Iris pigment epithelial cell (primary cell): ENCODE measurements around the gene DNAJC25.

Source experiments
- DNase-seq: peaks from one replicate; pipeline ENCODE4 v3.0.0-alpha.2; 2011; ENCODE audit warnings: low read depth

DNAJC25 gene

GRCh38 chr9:111627260-111627963 is 3.7 kb upstream of the DNAJC25 start:
- no peak for DNase-seq

GRCh38 chr9:111628411-111628810 is 2.7 kb upstream of the DNAJC25 start:
- no peak for DNase-seq

GRCh38 chr9:111630182-111630963 is 761 bp upstream of the DNAJC25 start:
- no peak for DNase-seq

- no peak for DNase-seq
Measured at GRCh38 chr9:111630964-111631213, 245 bp upstream of the DNAJC25 start.

- DNase-seq: peak; percentile 16
Measured at GRCh38 chr9:111632060-111632459, 926 bp downstream of the DNAJC25 start.

DNA sequence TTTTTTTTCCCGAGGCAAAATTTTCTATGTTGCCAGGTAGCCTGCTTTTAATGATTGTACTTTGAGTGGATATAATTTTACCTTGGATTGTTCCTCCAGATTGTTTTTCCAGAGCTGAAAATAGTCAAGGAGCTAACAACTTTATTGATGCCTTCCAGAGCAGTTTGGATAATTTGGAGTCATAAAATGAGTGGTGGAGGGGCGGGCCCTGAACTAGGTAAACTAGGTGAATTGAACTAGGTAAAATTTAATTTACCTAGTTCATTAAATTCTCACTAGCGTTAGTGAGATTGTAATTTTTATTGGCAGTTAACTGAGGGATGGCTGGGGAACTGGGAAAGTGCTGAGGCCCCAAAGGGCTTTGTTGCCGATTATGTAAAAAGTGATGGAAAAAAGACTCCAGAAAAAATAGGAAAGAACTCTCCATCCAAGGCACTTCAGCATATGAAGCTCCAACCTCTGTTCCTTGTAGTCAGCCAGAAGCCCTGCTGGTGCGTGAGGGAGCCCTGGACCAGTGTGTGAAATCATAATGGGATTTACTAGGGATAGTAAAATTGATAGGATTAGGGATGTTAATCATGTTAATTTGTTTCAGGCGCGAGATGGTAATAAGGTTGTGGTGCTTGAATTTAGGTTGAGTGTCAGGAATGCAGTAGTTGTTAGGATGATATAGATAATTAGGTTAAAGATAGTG is 1.7 kb downstream of the DNAJC25 start:
- no peak for DNase-seq

DNA sequence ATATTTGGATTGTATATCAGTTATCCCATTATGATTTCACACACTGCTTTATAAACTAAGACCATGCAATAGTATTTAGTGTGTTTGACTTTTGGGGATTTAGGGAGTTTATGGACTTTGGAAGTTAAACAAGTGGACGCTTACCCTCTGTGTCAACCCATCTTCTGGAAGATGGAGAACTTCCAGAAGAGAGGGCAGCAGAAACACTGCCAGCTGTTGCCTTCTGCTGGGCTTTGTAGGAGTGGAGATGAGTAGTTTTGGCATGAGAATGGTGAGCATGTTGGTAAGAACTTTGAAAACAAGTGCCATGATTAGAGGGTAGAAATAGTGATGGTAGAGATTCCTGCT is 2.2 kb downstream of the DNAJC25 start:
- no peak for DNase-seq

GRCh38 chr9:111634860-111635259 is 3.7 kb downstream of the DNAJC25 start:
- DNase-seq: no peak

- no peak for DNase-seq
Measured at GRCh38 chr9:111637421-111637950, 6.4 kb downstream of the DNAJC25 start.

- no peak for DNase-seq
Measured at GRCh38 chr9:111644195-111644772, 13.2 kb downstream of the DNAJC25 start.

- DNase-seq: peak; percentile 23
Measured at GRCh38 chr9:111645806-111646205, 14.7 kb downstream of the DNAJC25 start.

- no peak for DNase-seq
Measured at GRCh38 chr9:111646417-111646816, 15.3 kb downstream of the DNAJC25 start.

- DNase-seq: peak; percentile 55
Measured at GRCh38 chr9:111648066-111648465, 16.9 kb downstream of the DNAJC25 start.

GRCh38 chr9:111649016-111649415 is 17.9 kb downstream of the DNAJC25 start:
- DNase-seq: no peak

- no peak for DNase-seq
Measured at GRCh38 chr9:111657051-111657450, 25.9 kb downstream of the DNAJC25 start.

DNA sequence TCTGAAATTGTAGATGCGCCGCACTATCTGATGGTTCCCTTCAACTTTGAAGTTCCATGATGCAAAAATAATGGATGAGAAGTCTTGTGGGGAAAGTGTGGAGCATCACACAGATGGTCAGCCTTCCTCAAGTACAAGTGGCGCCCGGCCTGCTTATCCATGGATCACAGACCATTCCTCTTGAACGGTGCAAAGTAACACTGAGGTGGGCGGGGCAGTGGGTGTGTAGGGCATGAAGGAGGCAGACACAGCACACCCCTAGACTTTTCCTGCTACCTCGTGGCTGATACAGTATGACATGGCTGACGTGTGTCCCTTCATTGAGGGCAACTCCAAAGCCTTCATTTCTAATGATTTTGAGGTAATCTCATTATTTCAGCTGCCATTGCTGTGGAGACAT is 27.8 kb downstream of the DNAJC25 start:
- DNase-seq: no peak

DNA sequence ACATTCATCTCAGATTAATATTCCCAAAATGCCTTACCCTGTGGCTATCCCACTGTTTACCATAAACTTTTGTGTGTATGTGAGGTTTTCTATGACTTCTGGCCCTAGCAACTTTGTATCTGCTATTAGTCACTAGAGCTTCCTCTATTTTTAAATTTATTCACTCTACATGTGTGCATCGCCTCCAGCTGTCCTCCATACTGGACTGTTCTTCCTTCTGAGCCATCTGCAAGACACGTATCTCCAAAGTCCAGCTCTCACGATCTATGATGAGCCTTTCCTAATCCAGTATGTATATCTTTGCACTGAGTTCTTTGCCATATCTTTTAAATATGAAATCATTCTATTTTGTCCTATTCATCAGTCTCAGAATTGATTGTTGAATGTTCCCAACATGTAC is 28.6 kb downstream of the DNAJC25 start:
- DNase-seq: no peak

- peak; percentile 67 for DNase-seq
Measured at GRCh38 chr9:111661150-111661801, 30.1 kb downstream of the DNAJC25 start, which contains the start of gene GNG10. TSS of gene GNG10 (plus strand) at chr9:111661605. CDS start at chr9:111661635, 30 bp downstream.

GRCh38 chr9:111661802-111662521 is 30.8 kb downstream of the DNAJC25 start:
- DNase-seq: peak; percentile 34

DNA sequence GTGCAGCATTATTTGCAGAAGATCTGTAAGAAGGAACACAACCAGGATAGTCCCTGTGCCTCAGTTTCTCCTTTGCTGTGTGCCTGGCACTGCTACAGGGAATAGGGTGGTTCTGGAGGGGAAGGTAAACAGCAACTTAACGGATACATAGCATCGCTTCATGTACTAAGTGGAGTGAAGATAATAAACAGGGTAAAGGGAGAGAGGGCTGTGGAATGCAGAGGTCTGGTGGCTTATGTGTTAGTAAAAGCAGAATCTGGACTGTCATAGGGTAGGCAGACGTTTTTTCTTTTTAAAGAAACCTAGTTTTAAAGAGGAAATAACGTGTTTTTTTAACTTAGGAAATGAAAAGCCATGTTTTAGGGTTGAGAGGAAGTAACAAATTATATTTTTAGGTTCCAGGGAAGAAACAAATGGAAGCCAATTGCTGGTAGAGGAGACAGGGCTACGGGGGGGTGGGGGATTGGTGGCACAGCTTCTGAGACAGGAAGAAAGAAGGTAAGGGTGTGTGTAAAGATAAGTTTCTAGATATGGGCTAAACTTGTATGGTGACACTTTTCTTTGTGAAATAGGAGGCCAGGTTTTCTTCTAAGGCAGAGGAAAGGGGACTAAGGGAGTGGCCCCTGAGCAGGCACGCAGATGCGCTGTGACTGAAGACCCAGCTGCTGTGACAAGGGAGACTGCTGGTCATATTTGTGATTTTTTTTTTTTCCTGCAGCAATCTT is 31.6 kb downstream of the DNAJC25 start:
- peak; percentile 15 for DNase-seq
